ENCODE results near the gene STX10. TPM values are rescaled to one million over a fixed set of nuclear protein-coding genes. Genes with fewer than 3 reads are reported as not detected.

Gene STX10
- total RNA-seq, 1 donor from 2014 or later: 89.0 TPM

- no peak overlapping the region for H3K4me3 ChIP-seq (ENCODE audit: low read depth, low read length)
- no peak for DNase-seq (ENCODE audit: low read depth)
- TF ChIP-seq CTCF (conservative IDR thresholded peaks at IDR 0.05; ENCODE audit: low read depth, low read length): no peak
Observed at GRCh38 chr19:13099073-13099999, 50.8 kb downstream of the STX10 start.

- no peak overlapping the region for H3K4me3 ChIP-seq (ENCODE audit: low read depth, low read length)
- DNase-seq (ENCODE audit: low read depth): no peak
- no peak for TF ChIP-seq CTCF (conservative IDR thresholded peaks at IDR 0.05; ENCODE audit: low read depth, low read length)
Observed at GRCh38 chr19:13098277-13099072, 51.7 kb downstream of the STX10 start.

- no peak for DNase-seq (ENCODE audit: low read depth)
- no peak for TF ChIP-seq CTCF (conservative IDR thresholded peaks at IDR 0.05; ENCODE audit: low read depth, low read length)
- no peak overlapping the region for H3K4me3 ChIP-seq (ENCODE audit: low read depth, low read length)
Observed at GRCh38 chr19:13097463-13098258, 52.5 kb downstream of the STX10 start.

- DNase-seq (ENCODE audit: low read depth): no peak
- no peak for TF ChIP-seq CTCF (conservative IDR thresholded peaks at IDR 0.05; ENCODE audit: low read depth, low read length)
- no peak overlapping the region for H3K4me3 ChIP-seq (ENCODE audit: low read depth, low read length)
Observed at GRCh38 chr19:13097033-13097462, 53.1 kb downstream of the STX10 start.

DNA sequence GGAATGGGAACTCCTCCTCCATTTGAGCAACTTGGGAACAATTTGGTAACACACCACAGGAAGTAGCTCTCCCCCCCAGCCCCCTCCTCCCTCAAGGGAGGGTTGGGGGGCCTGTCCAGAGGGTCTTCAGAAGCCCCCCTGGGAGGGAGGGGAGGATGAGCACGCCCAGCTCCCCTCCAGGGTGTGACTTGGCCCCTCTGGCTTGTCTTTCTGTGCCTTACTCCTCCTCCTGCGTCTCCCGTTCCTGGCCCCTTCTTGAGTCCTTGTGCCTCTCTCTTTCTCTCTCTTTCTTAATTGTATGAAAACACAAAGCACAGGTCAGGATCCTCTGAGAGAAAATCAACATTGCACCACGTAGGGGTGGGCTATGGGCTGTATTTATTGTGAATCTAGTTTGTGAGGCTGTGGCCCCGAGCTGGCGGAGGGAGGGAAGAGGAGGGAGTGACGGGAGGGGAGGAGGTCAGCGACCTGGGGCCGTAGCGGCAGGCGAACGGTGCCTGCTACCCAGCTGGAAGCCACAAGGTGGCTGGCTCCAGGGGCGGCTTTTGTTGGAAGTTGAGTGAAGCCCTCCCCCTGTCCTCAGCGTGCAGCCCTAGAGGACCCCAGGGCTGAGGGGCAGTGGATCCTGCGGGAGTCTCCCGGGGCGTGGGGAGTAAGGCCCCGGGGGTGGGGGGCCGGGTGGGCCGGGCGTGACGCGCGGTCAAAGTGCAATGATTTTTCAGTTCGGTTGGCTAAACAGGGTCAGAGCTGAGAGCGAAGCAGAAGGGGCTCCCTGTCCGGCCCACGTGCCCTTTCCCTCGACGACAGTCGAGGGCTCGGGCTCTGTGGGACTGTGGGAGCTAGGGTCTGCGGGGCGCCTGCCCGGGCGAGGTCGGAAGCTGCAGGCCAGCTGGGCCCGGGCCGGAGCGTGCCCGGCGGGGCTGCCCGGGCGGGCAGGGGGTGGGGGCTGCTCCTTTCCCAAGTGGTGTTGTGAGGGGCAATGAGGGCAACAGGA, 53.9 kb downstream of the STX10 start:
- TF ChIP-seq CTCF (conservative IDR thresholded peaks at IDR 0.05; ENCODE audit: low read depth, low read length): peak; percentile 28
- no peak overlapping the region for H3K4me3 ChIP-seq (ENCODE audit: low read depth, low read length)
- no peak for DNase-seq (ENCODE audit: low read depth)
